GM19023 (cell line): ENCODE data around the gene TPGS2.
"Not testable (repeated sequence)": the region's sequence is repeated elsewhere in the genome, so short reads cannot be mapped to it uniquely, and the experiment has no call there.

Source experiments
- ATAC-seq: cut with Tn5 transposase; IDR thresholded peaks from one replicate; pipeline ENCODE4 v1.9.1; 2021; ENCODE audit warnings: mild to moderate bottlenecking, moderate library complexity; ENCODE audit not compliant: unreplicated experiment

The TPGS2 gene

DNA sequence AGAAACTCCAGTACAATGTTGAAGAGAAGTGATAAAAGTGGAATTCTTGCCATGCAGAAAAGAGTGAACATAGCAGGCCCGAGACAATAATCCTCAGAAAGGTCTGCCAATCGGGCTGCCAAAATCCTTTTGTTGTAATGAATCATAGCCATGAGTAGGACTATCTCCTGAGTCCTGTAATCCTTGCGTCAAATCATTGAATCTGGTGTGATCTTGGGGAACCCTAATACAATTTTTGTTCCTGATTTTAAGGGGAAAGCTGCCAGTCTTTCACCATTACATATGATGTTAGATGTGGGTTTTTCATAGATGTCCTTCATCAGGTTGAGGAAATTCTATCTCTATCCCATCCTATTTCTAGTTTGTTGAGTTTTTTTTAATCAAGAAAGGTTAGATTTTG lies 2.2 kb downstream of the TPGS2 start:
- no peak for ATAC-seq

DNA sequence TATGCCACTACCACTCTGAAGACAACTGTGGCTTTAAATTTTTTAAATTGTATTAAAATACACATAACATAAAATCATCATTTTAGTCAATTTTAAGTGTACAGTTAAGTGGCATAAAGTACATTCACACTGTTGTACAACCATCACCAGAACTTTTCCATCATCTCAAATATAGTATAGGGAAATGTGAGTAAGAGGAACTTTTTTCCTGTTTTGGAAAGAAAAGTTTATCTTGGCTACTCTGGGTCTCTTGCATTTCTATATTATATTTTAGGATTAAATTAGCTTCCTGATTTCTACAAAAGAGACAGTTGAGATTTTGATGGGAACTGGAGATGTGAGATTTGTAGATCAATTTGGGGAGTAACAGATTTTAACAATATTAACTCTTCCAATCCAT lies 3.3 kb downstream of the TPGS2 start:
- ATAC-seq, result no peak

DNA sequence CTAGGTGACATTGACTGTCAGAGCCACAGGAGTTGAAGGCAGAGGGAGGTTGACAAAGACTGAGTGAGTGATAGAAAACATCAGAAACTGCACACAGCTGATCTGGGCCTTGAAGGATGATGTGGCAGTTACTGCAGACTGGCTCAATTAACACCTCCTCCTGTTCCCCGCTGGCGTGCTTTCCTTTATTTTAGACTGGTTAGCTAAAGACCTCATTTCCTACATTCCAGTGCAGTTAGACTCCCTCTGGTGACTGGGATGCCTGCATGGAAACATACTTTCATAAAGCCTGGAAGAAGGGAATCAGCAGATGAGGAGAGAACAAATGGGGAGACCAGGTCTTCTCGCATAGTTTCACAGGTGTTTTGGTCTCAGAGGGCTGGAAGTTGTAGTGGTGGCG lies 7.1 kb downstream of the TPGS2 start:
- no peak for ATAC-seq

DNA sequence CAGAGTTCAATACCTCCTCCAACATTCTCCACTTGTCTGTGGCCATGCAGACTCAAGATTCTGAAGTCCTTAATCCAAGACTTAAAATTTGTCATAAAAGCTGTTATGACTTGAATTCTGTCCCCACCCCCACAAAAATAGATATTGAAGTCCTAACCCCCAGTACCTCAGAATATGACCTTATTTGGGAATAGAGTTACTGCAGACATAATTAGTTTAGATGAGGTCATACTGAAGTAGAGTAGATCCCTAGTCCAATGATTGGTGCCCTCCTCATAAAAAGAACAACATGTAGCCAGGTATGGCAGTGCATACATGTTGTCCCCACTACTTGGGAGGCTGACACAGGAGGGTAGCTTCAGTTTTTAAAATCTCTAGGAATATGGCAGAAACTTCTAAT lies 9.2 kb downstream of the TPGS2 start:
- ATAC-seq, result no peak

DNA sequence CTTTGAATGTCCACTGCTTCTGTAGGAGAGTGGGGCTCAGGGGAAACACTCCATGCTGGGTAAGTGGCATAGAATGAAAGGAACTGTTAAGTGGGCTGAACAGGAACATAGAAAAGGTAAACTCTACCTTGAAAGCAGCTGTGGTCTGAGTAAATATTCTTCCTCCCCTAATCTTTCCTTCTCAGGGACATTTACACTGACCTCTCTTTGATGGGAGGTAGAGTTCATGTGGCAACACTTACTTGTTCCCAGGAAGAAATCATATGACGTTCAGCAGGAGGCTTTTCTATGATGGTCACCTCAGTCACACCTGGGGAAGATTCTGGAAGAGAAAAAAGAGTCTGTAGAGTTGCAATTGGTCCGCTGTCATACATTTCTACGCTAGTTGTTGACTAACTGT lies 10.2 kb downstream of the TPGS2 start:
- ATAC-seq, result no peak

DNA sequence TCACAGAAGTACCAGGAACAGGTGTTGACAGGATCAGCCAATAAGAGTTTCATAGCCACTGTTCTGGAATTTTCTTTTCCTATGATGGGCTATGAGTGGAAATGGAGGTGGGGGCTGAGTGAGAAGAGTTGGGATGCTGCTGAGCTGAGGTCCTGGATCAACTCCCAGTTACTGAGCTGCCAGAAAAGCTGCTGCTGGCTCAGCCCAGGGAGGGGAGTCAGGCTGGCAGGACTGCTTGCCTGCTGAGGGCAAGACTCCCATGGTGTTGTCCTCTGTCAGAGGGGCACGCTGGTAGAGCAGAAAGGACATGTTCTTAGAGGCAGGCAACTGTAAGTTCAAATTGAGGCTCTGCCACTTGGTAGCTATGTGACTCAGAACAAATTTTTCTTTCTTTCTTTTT lies 11.8 kb downstream of the TPGS2 start:
- ATAC-seq, result no peak

DNA sequence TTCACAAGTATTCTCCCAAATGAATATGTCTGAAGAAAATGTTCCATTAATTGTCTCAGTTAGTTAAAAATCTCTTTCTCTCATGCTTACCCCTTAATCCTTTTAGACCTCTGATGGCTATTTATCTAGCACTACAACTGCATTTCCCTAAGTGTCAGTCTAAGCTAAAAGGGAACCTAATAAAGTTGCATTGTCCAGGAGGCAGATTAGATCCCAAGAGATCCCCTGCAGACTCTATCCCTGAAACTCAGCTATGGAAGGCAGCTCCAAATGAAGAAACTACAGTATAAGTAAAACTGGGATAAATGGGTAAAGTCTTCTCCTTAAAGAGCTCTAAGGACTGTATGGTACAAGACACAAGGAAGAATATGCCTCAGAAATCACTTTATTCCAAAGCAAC lies 12.7 kb downstream of the TPGS2 start:
- ATAC-seq, result not testable (repeated sequence)

DNA sequence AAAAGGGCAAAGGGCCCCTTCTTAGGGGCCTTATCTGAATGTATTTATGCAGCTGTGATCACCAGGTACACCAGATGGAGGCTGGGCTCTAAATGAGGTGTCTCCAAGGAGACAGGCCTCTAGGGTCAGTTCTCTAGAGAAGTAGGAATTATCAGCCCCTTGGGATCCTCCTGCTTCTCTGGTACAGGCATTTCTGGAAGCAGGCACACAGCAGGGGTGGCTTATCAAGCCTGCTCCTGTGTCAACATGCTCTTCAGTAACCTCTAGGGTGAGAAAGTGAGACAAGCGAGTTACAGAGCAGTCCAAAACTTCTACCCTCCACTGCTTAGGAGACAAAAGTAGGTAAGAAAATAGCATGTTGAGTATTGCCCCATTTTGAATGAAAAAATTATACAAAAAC lies 13.8 kb downstream of the TPGS2 start:
- no peak for ATAC-seq

DNA sequence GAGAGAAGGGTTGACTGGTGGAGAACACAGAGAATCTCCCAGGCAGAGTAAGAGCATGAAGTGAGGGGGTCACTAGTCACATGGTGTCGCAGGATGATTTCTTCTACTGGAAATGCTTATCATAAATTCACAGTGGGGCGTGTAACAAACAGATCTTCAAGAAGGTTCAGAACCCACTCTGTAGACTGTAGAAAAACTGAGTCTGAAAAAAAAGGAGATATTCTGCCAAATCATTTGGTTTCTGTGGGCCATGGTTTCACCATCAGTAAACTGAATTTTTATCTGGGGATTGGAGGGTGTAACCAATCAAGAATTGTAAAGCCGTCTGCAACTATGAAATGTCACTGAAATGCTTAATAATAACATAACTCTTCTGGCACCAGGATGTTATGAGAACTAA lies 15.0 kb downstream of the TPGS2 start:
- ATAC-seq, result no peak

DNA sequence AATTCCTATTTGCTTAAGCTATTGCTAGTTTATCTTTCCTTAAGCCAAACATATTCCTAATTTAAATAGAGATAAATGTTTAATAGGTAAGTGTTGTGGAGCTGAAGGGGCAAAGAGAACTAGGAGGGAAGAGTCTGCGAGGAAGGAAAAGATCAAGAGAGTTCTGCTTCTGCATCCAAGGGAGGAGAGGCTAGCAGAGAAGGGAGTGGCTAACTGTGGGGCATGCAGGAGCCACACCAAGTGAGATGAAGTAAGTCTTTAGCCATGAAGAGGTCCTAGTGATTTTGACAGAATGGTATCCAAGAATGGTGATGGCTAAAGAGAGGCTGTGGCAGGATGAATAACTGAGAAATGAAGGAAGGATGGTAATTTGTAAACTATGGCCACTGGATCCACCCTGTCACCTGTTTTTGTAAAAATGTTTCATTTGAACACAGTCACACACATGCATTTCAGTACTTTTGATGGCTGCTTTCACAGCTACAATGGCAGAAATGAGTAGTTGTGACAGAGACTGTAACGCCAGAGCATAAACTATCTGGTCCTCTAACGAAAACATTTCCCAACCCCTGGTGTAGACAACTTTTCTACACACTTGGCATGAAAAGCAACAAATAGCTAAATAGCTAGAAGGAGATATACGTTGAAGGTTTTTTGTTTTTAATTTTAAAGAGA lies 15.6 kb downstream of the TPGS2 start:
- ATAC-seq, result no peak

DNA sequence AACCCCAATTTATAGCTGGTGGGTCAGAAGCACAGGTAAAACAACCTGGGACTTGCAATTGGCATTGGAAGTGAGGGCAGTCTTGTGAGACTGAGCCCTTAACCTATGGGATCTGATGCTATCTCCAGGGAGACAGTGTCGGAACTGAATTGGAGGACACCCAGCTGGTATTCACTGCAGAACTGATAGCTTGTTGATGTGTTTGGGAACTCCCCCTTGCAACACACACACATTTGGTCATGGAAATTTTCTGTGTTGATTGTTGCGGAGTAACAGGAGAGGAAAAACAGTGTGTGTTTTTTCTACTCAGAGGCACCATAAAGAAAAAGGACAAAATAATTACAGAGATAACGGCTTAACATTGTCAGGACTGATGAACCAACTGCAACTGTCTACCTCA lies 16.1 kb downstream of the TPGS2 start:
- ATAC-seq, result no peak

DNA sequence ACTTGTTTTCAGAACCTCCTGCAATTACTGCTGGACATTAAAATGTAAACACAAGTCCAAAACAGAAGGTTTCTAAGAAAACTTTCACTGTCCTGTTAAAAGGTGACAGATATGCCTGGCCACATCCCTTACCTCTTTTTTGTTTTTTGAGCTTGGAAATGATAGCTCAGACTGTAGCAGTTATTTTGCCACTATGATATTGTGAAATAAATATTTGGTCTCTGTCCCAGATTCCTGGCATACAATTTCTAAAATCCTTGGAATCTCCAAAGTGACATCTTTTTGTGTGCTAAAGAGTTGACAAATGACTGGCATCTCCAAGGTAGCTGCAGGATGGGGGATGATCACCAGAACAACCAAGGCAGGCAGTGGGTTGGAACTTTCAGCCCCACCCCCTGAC lies 16.8 kb downstream of the TPGS2 start:
- ATAC-seq, result no peak

DNA sequence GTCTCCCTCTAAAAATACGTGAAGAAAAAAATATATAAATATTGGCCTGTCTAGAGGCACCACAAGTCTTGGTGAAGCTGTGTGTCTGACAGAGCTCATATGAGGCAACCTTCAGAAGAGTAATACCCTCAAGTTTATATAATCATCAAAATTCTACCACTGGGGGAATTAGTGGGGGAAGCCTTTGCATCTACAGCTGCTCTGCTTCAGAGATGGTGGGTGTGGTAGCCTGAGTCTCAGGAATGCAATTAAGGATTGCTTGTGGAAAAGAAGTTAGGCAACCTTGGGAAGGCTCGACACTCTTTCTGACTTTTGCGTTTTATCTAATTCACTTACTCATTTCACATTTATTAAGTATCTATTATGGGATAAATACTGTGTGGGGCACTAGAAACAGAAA lies 17.4 kb downstream of the TPGS2 start:
- no peak for ATAC-seq

DNA sequence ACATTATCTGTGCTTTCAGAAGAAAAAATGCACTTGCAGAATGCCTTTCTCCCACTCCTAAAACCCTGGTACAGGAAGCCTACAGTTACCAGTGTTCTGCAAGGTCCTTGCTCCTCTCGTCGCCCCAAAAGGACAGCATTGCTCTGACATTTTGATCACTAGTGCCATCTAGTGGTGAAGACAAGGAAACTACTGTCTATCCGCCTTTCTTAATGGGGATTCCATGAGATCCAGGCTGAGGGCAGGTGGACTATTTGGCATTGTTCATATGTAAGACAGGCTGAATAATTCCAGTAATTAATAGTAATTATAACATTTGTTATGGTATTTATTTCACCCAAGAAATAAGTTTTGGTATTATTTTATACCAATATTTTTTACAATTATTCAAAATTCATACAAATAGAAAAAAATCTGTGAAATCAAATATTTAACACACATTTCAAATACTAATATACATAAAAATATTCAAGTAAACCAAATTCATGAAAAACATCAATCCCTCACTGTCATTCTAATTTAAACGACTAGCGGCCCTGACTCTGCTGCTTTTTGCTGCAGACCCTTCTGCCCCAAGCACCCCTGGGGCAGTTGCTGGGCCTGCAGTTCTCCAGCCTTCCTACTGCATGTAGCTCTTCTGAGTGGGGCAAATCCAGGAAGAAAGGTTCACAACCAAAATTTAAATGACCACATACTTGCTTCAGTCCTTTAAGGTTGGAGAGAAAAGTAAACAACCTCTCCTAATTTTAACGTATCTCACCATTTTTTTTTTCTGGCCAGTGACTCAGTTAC lies 19.0 kb downstream of the TPGS2 start:
- peak; percentile 94 for ATAC-seq

DNA sequence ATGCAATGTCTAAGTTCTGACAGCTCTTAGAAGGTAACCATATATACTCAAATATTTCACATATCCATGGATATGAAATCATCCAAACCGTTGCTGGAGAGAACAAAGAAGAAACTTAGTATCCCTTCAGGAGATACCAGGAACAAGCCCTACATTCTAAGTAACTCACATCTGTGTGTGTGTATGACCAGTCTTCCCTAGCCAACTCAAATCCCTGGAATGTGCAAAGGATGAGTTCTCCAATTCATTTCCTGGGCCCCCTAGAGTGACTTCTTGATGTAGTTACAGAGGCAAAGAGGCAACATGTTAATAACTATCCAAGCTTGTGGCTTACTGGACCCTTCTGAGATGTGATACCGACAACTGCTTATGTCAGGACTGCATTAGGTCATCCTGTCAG lies 20.1 kb downstream of the TPGS2 start:
- ATAC-seq, result no peak

DNA sequence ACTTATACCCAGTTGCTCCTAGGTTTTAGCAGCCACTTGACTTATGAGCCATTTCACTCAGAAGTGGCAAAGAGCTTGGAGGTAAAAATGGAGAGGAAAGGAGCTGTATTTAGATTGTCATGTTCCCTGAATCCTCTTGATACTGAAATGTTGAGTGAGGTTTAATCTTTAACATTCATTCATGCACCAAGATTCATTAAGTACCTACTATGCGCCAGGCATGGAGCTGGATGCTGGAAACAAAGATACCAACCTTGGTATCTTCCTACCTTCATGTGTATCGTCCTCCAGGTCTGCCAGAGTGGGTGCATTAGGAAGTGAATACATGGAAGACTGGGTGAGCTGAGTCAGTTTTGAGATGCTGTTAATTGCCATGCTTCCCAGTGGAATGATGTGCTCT lies 23.7 kb downstream of the TPGS2 start:
- no peak for ATAC-seq

DNA sequence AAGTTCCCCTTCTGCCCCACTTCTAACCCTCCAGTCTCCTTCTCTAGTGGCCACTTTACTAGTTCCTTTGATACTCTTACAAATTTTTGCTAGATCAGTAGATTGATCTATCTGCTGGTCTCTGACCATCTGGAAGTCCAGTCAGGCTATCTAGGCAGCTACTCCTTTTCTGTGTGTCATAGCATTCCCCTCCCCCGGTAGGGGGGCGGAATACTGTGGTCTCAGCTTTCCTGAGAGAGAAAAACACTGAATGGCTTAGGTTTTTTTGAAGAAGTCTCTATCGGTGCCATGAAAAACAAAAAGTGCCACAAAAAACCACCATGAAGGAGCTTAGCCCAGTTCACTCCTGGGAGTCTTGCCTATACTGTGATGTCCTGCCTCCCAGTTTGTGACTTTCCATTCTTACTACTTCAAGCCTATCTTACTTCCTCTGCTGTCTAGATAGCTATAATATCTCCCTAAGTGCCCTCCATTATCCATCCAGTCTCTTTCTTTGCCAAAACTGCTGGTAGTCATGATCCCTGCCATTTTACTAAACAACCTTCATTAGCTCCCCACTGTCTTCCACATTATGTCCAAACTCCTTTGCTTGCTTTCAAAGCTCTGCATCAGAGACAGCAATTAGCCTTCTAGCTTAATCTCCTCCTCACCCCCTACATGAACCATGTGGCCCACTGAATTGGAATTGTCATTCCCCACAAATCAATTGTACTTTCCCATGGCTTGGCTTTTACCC lies 29.9 kb downstream of the TPGS2 start:
- ATAC-seq, result no peak

DNA sequence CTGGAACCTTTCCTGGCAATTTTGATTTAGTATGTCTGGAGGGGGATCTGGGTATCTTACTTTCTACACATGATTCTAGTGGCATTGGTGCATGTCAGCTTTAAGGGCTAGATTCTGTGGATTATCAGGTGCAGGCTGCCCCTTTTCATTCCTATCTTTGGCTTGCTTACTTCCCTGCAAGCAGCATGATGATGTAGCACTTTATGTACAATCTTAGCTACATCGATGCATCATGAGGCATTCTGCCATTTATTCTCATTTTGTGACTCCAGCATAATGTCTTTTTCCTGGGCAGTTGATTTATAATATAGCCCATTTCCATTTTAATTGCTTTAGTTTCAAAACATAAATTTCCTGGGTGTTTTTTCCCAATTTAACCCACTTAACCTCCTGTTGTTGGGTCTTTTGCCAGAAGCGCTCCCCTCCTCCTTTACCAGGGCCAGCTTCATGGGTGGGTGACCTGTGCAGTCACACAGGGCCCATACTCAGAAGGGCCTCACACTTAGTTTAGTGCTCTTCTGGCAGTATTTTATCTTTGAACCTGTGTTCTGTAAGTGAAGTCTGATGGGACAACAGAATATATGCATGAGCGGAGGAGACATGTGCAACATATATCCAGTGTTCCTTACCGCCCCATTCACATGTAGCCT lies 36.0 kb downstream of the TPGS2 start:
- ATAC-seq, result no peak

DNA sequence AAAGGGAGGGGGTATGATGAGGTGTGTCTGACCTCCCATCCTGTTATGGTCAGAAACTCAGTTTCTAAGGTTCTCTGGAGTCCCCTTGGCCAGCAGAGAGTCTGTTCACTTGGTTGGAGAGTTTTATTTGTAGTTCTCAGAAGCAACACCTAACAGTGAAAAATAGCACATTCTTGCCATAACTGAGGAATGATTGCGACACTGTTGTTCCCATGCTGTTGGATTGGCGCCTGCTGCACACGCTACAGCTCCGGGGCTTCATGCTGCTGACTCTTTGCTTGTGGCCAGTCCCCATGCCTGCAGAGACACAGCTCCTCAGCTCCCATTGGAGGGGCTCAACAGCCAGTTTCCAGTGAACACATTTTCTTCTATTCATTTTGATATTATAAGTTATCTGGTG lies 42.1 kb downstream of the TPGS2 start:
- ATAC-seq, result no peak

DNA sequence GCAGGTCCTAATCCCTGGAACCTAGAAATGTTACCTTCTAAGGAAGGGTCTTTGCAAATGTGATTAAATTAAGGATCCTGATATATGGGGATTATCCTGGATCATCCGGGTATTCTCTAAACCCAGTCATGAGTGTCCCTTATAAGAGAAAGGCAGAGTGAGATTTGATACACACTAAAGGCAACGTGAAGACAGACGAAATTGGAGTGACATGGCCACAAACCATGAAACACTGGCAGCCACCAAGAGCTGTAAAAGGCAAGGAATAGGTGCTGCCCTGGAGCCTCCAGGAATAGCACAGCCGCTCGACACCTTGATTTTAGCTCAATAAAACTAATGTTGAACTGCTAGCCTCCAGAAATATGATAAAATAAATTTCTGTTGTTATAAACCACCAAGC lies 45.0 kb downstream of the TPGS2 start:
- ATAC-seq, result no peak

DNA sequence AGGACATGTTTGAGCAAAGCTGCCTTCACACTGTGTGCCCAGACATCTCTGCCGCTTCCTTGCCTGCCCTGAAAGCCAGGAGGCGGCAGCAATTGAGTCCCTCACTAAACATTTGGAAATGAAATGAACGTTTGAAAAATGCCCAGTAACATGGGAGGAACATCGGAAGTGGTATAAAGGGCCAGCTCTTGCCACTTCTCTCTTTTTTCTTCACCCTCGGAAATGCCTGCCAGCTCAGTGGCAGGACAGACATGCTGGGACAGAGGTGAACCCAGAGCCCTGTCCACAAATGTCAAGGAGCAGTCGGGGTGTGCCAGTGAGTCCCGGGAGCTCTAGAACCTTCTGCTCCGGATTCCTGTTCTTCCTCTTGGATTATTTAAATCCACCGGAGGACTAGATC lies 46.1 kb downstream of the TPGS2 start:
- ATAC-seq, result no peak

DNA sequence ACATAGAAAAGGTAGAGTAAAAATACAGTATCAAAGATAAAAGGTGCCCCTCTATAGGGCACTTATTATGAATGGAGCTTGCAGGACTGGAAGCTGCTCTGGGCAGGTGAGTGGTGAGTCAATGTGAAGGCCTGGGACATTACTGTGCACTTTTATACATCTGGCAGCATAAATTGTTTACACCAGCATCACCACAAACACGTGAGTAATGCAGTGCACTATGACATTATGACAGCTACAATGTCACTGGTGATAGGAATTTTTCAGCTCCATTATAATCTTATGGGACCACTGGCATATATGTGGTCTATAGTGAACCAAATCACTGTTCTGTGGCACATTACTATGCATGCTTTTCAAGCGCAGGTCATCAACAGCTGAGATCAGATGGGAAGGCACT lies 48.1 kb downstream of the TPGS2 start:
- ATAC-seq, result no peak
